Measurements from ENCODE around the gene MATK.

MATK gene

GRCh38 chr19:3730457-3730958, 55.7 kb downstream of the MATK start:
- TF ChIP-seq CTCF (IDR thresholded peaks at IDR 0.05), result no peak
- no peak for DNase-seq
- Mint-ChIP-seq H3K4me1 (peaks cover 11% of the 10 kb centered on the region), H3K9me3 (no peaks in the 10 kb centered on the region), H3K27me3 (ENCODE audit: low read depth, poor library complexity) (peaks cover 26% of the 10 kb centered on the region), H3K36me3 (ENCODE audit: low read depth) (no peaks in the 10 kb centered on the region), H3K27ac (no peak overlapping the region), H3K4me3 (no peak overlapping the region)

Measured in nephron progenitor cell (in vitro differentiated cells).